Panc1 (cell line): ENCODE measurements around the gene R3HDM2. TPM values are rescaled to one million over a fixed set of nuclear protein-coding genes. Genes with fewer than 3 reads are reported as not detected.

Experiments
- ATAC-seq: fragments of 200-7000 bp; cut with Tn5 transposase; 2 replicates; pipeline ENCODE4 v1.9.1; 2020; ENCODE audit warnings: mild to moderate bottlenecking, moderate library complexity
- BruUV-seq: library from RNA; stranded (reverse); fragments of 400-500 nt; replicated peaks from 2 replicates; lab custom pipeline; 2021; lab: Mats Ljungman, UMichigan
- CTCF ChIA-PET: fragments of 300-600 bp; sonication (Branson Sonifier 250); formaldehyde crosslinking; loops from one replicate; lab custom pipeline; 2022; ENCODE audit warnings: antibody characterized with exemption; lab: Charles Lee
- POLR2A ChIA-PET: fragments of 300-600 bp; sonication (Branson Sonifier 250); formaldehyde crosslinking; loops from one replicate; lab custom pipeline; 2022; ENCODE audit warnings: antibody characterized with exemption; lab: Charles Lee
- DNase-seq: peaks from one replicate; pipeline ENCODE4 v3.0.0-alpha.2; 2010; ENCODE audit warnings: low read depth, low spot score
- H3K27ac ChIP-seq: 2 replicates; pipeline ENCODE4 v1.5.1; 2011; ENCODE audit warnings: mild to moderate bottlenecking, low read length, inconsistent platforms
- H3K27me3 ChIP-seq: fragments of 200-500 bp; sonication (Bioruptor generic); 2 replicates; pipeline ENCODE4 v1.6.0; 2014; ENCODE audit warnings: low read length, inconsistent platforms; ENCODE audit not compliant: control insufficient read depth, insufficient read depth
- H3K36me3 ChIP-seq: fragments of 200-500 bp; sonication (Bioruptor generic); 2 replicates; pipeline ENCODE4 v1.5.1; 2014; ENCODE audit warnings: inconsistent platforms, mild to moderate bottlenecking, low read length, moderate library complexity; ENCODE audit not compliant: control insufficient read depth, insufficient read depth
- H3K4me1 ChIP-seq: 2 replicates; pipeline ENCODE4 v1.5.1; 2011; ENCODE audit warnings: inconsistent platforms, mild to moderate bottlenecking, low read length, moderate library complexity; ENCODE audit not compliant: control insufficient read depth, insufficient read depth
- H3K4me3 ChIP-seq, 2 experiments: 2 replicates each; pipeline ENCODE4 v1.5.1; 2011 to 2012; ENCODE audit warnings: low read depth in 2 of 2, low read length in 2 of 2, mild to moderate bottlenecking in 2 of 2, inconsistent platforms in 1 of 2, moderate library complexity in 1 of 2
- H3K9me3 ChIP-seq: fragments of 200-500 bp; sonication (Bioruptor generic); 2 replicates; pipeline ENCODE4 v1.5.1; 2014; ENCODE audit warnings: low read depth, mild to moderate bottlenecking, inconsistent platforms, low read length, moderate library complexity; ENCODE audit not compliant: control insufficient read depth, insufficient read depth
- CTCF ChIP-seq: fragments of 450-650 bp; IDR thresholded peaks from 2 replicates; pipeline ENCODE4 v1.5.1; 2017; ENCODE audit warnings: mild to moderate bottlenecking
- POLR2AphosphoS5 ChIP-seq: IDR thresholded peaks from 2 replicates; pipeline ENCODE4 v1.6.1; 2012; ENCODE audit warnings: mild to moderate bottlenecking, low read depth, low read length, moderate library complexity
- REST ChIP-seq, 2 experiments: IDR thresholded peaks; 2 replicates each; pipeline ENCODE4 v1.6.1; 2011 to 2012; ENCODE audit warnings: low read depth in 2 of 2, control low read depth in 1 of 2, low read length in 1 of 2, mild to moderate bottlenecking in 1 of 2, moderate library complexity in 1 of 2; ENCODE audit not compliant: insufficient read depth in 1 of 2
- SIN3A ChIP-seq: IDR thresholded peaks from 2 replicates; pipeline ENCODE4 v1.6.1; 2012; ENCODE audit warnings: low read depth, mild to moderate bottlenecking, low read length, moderate library complexity, borderline replicate concordance; ENCODE audit not compliant: insufficient read depth
- TCF7L2 ChIP-seq: IDR thresholded peaks from 2 replicates; pipeline ENCODE4 v1.6.1; 2011; ENCODE audit warnings: mild to moderate bottlenecking, low read depth, low read length, inconsistent platforms
- in situ Hi-C: cut with HindIII; loops from 2 replicates; pipeline ENCODE4 v1.10.0; 2016; ENCODE audit warnings: low sequenced_read_pairs, low pct_unique_long_range_greater_than_20kb
- intact Hi-C: fragments of 100-400 bp; cut with micrococcal nuclease; formaldehyde crosslinking; loops from one replicate; pipeline ENCODE4 v1.10.0; 2022; ENCODE audit not compliant: unreplicated experiment
- total RNA-seq: library from RNA; stranded (reverse); gene quantifications from one replicate; pipeline ENCODE4 v1.2.1, GENCODE V29; 2021; ENCODE audit not compliant: unreplicated experiment

Gene R3HDM2
- total RNA-seq, 1 experiment from 2014 or later: 56.5 TPM

GRCh38 chr12:57448669-57449068 is 17.8 kb upstream of the R3HDM2 start:
- POLR2A ChIA-PET: no interaction called here
- no peaks in the 10 kb centered on the region for H3K27me3 ChIP-seq
- no peak overlapping the region for H3K27ac ChIP-seq
- CTCF ChIA-PET: interaction anchor here (0.6 kb wide), 1 partner anchor 56 kb away, joined by 5 read pairs; no protein-coding TSS in a partner anchor
- H3K4me3 ChIP-seq: no peak overlapping the region
- ATAC-seq (no peak), DNase-seq (no peak)
- no peaks in the 10 kb centered on the region for H3K36me3 ChIP-seq
- no peak for TF ChIP-seq REST (IDR thresholded peaks at IDR 0.05; ENCODE audit: insufficient read depth in 1 of 2, low read depth in 2 of 2, low read length in 1 of 2)
- no peak for TF ChIP-seq POLR2AphosphoS5
- no peak for TF ChIP-seq SIN3A
- TF ChIP-seq TCF7L2: no peak
- no peak for TF ChIP-seq CTCF
- H3K4me1 ChIP-seq: no peaks in the 10 kb centered on the region
- in situ Hi-C loops: no loop called here
- no peaks in the 10 kb centered on the region for H3K9me3 ChIP-seq
- BruUV-seq: no TSS peak
- intact Hi-C loops: no loop called here

DNA sequence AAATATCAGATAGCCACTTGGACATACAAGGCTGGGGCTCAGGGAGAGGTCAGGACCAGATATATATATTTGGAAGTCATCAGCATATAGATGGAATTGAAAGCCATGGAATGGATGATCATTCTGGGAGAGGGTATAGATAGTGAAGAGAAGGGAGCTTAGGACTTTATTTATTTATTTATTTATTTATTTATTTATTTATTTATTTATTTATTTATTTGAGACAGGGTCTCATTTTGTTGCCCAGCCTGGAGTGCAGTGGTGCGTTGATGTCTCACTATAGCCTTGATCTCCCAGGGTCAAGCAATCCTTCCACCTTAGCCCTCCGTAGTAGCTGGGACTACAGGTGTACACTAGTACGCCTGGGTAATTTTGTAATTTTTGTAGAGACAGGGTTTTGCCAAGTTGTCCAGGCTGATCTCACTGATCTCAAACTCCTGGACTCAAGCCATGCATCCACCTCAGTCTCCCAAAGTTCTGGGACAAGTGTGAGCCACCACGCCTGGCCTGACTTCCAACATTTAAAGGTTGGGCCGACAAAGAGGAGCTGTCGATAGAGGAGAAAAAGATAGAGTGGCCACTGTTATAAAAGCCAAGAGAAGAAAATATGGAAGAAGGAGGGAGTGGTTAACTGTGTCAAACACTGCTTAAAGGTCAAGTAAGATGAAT is 15.6 kb upstream of the R3HDM2 start:
- in situ Hi-C loops (no loop called here), intact Hi-C loops (no loop called here)
- TF ChIP-seq SIN3A (no peak), CTCF (no peak), REST (IDR thresholded peaks at IDR 0.05; ENCODE audit: insufficient read depth in 1 of 2, low read depth in 2 of 2, low read length in 1 of 2) (no peak), TCF7L2 (no peak), POLR2AphosphoS5 (no peak)
- ATAC-seq (no peak), DNase-seq (no peak)
- no peaks in the 10 kb centered on the region for H3K36me3 ChIP-seq
- H3K27ac ChIP-seq: no peak overlapping the region
- H3K4me3 ChIP-seq: no peak overlapping the region
- ChIA-PET POLR2A (no interaction called here), CTCF (no interaction called here)
- no peaks in the 10 kb centered on the region for H3K4me1 ChIP-seq
- no TSS peak for BruUV-seq
- H3K9me3 ChIP-seq: no peaks in the 10 kb centered on the region
- no peaks in the 10 kb centered on the region for H3K27me3 ChIP-seq
